Erythroblast (primary cell): Measurements from ENCODE around the gene TUBGCP4.

ENCODE experiments used
- GATA1 ChIP-seq: IDR thresholded peaks from 2 replicates; pipeline ENCODE4 v1.6.1; 2011; ENCODE audit warnings: low read depth, mild to moderate bottlenecking, control low read depth, low read length, moderate library complexity
- POLR2A ChIP-seq: IDR thresholded peaks from 2 replicates; pipeline ENCODE4 v1.6.1; 2011; ENCODE audit warnings: mild to moderate bottlenecking, low read length

GRCh38 chr15:43347114-43347513, 23.8 kb upstream of the TUBGCP4 start:
- TF ChIP-seq POLR2A (no peak), GATA1 (no peak)
